OCI-M1 (cell line): Measurements from ENCODE around the gene FAF1.

ENCODE experiments used
- DNase-seq: peaks from one replicate; lab custom pipeline; 2025; lab: John Stamatoyannopoulos, UW

Gene FAF1

DNA sequence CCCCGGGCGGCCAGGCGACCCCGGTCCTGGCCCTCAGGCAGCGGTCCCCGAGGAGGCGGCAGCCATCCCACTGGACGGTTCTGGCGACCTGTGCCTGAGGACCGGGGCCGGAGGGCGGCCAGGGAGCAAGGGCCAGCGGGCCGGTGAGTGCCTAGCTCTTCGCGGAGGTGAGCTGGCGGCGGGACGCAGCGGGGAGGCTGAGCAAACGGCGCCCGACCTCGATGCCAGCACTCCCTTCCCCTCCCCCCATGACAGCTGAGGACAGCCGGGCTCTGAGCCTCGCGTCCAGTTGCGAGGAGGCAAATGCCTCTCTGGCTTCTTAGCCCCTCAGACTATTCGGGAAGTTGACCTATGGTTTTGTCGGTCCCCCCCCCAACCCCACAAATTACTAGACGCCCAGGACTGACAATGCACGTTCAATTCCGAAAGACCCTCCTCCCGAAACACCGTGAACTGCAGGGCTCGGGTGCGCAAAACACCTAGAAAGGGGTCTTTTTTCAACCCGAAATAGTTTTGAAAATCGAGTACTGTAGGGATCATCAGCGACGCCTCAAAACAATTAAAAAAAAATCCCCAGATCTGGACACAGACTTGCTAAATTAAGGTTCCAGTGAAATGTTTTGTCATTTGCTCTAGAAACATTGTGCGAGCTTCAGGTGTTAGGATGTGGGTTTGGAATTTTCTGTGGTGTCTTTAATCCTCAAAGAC lies 18.2 kb upstream of the FAF1 start:
- DNase-seq: peak; percentile 83

GRCh38 chr1:50977575-50978143 lies 17.6 kb upstream of the FAF1 start:
- peak; percentile 75 for DNase-seq

DNA sequence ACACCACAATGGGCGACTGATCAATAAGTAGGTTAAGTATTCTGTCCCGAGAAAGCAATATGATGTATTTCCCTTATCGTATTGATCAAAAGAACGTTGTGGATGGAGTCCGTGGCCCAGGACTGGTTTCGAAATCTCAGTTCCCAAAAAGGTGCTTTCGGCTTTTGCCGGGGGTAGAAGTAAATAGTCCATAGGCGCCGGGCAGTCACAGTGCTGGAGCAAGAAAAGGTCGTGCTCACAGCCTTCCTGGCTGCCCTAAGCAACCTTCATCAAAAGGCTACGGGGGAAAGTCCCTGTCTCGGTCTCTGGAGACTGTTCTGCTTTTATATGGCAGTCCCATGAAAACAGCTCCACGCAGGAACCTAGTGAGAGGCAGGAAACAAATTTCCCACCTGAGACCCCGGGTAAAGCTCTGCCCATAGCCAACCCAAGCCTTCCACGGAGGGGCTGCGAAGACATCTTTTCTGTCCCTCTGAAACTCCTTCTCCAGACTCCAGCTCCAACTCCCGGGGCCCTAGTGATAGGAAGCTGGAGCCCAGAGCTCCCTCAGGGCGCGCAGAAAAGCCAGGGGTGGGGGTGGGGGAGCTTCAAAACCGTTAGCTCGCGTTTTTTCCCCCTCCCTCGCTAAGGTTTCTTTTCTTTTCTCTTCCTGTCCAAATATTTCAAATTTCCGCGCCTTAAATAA lies 17.0 kb upstream of the FAF1 start:
- DNase-seq: peak; percentile 84

- peak; percentile 84 for DNase-seq
Observed at GRCh38 chr1:50976111-50976889, 16.2 kb upstream of the FAF1 start.

- DNase-seq: peak; percentile 42
Observed at GRCh38 chr1:50975436-50975835, 15.4 kb upstream of the FAF1 start.

- peak; percentile 59 for DNase-seq
Observed at GRCh38 chr1:50974618-50974935, 14.5 kb upstream of the FAF1 start.

DNA sequence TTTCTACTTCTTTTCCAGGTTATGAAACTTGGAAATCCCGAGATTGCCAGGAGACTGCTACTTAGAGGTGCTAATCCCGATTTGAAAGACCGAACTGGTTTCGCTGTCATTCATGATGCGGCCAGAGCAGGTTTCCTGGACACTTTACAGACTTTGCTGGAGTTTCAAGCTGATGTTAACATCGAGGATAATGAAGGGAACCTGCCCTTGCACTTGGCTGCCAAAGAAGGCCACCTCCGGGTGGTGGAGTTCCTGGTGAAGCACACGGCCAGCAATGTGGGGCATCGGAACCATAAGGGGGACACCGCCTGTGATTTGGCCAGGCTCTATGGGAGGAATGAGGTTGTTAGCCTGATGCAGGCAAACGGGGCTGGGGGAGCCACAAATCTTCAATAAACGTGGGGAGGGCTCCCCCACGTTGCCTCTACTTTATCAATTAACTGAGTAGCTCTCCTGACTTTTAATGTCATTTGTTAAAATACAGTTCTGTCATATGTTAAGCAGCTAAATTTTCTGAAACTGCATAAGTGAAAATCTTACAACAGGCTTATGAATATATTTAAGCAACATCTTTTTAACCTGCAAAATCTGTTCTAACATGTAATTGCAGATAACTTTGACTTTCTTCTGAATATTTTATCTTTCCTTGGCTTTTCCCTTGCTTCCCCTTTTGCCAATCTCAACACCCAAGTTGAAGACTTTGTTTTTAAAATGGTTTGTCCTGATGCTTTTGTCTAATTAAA lies 14.0 kb upstream of the FAF1 start:
- DNase-seq: peak; percentile 59

DNA sequence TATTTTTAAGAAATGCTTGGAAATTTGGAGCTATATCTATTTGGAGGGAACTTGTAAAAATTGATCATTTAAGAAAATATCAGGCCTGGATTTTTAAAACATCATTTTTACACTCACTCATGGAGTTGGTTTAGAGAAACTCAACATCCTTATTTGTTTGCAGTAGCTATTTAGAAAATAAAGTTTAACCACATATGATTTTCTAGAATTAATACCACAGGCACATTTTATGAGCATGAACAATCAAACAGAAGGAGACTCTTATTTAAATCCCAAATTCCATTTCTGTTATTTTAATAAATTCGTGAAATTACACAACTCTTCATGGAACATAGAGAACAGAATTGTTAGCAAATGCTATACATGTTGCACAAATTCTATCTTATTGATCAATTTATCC lies 13.2 kb upstream of the FAF1 start:
- DNase-seq: no peak

GRCh38 chr1:50972766-50973165 lies 12.7 kb upstream of the FAF1 start:
- peak; percentile 50 for DNase-seq

DNA sequence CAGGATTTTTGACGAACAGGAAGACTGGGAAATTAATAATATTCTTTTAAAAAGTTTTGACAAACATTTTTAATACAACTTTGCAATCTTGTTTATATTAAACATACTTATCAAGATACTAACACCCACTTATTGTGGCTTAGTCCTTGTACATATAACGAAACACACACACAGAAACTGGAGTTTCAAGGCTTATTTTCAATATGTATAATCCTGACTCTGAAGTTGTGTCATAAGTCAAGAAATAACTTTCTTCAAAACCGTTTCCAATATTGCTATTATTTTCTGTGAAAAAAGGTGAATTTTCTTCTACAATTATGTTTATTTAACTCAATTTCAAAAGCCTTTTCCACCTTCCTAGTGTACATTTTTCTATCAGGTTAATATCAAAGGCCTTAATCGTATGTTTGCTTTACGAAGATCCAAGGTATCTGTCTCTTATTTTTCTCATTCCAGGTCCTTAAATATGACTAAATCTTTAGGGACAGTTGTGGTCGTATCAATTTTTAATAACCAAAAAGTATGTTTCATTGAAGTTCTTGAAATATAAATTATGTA lies 11.8 kb upstream of the FAF1 start:
- peak; percentile 58 for DNase-seq

GRCh38 chr1:50970931-50971582 lies 11.0 kb upstream of the FAF1 start:
- peak; percentile 59 for DNase-seq

GRCh38 chr1:50970509-50970887 lies 10.4 kb upstream of the FAF1 start:
- no peak for DNase-seq

GRCh38 chr1:50969611-50970508 lies 9.8 kb upstream of the FAF1 start, which contains the start of gene CDKN2C:
Gene CDKN2C, plus strand, starts transcription at chr1:50970245. Its CDS starts 124 bp downstream, at chr1:50970369.
- DNase-seq: peak; percentile 95

- DNase-seq: peak; percentile 72
Observed at GRCh38 chr1:50968821-50969610, 8.9 kb upstream of the FAF1 start.

DNA sequence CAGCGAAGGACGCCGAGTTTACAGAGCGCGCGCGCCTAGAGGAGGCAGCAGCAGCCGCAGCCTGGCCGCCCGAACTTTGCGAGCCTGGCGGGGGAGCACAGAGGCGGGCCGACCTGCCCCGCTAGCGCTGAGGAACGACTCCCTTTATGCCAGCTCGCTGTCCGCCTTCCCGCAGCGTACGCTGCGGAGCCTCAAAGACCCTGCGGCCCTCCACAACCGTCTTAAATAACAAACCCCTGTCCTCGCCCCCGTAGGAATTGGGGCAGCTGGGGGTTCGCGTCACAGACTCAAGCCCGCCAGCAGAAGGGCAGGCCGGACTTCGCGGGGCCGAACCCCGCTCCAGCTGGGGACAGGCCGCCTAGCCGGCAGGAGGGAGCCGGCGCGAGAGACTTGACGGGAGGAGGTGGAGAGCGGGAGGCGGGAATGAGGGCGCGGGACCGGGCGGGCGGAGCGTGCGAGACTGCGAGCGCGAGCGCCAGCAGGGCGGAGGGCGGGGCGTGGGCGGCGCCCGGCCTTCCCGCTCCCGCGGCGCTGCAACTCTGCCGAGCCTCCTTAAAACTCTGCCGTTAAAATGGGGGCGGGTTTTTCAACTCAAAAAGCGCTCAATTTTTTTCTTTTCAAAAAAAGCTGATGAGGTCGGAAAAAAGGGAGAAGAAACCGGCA lies 8.2 kb upstream of the FAF1 start:
- peak; percentile 95 for DNase-seq

- peak; percentile 79 for DNase-seq
Observed at GRCh38 chr1:50967416-50968157, 7.5 kb upstream of the FAF1 start.

- DNase-seq: peak; percentile 58
Observed at GRCh38 chr1:50966991-50967390, 6.9 kb upstream of the FAF1 start.

GRCh38 chr1:50964863-50965262 lies 4.8 kb upstream of the FAF1 start:
- DNase-seq: no peak
